Liver (tissue), 9 donors: ENCODE measurements around the gene IGSF22. TPM values are rescaled to one million over a fixed set of nuclear protein-coding genes. Genes with fewer than 3 reads are reported as not detected.

Source experiments
- DNase-seq: peaks from one replicate; pipeline ENCODE4 v3.0.0-alpha.2; 2017; ENCODE audit warnings: low spot score
- H3K27ac ChIP-seq, 2 donors: one replicate each; pipeline ENCODE4 v1.7.0; 2013; ENCODE audit warnings: inconsistent platforms in 2 of 2, low read length in 2 of 2, control low read depth in 1 of 2, low read depth in 1 of 2, mild to moderate bottlenecking in 1 of 2
- H3K27me3 ChIP-seq, 4 donors: one replicate each; pipeline versions ENCODE4 v1.6.1 to v1.7.0; 2013; ENCODE audit warnings: low read length in 3 of 4, inconsistent platforms in 1 of 4, mild to moderate bottlenecking in 1 of 4, moderate library complexity in 1 of 4; ENCODE audit not compliant: control insufficient read depth in 4 of 4, insufficient read depth in 4 of 4
- H3K36me3 ChIP-seq, 4 donors: one replicate each; pipeline versions ENCODE4 v1.6.1 to v1.7.0; 2013; ENCODE audit warnings: low read length in 3 of 4, mild to moderate bottlenecking in 3 of 4, low read depth in 1 of 4, moderate library complexity in 1 of 4; ENCODE audit not compliant: control insufficient read depth in 4 of 4, insufficient read depth in 3 of 4
- H3K4me1 ChIP-seq, 4 donors: one replicate each; pipeline versions ENCODE4 v1.6.1 to v1.7.0; 2013; ENCODE audit warnings: low read length in 3 of 4, mild to moderate bottlenecking in 3 of 4, moderate library complexity in 1 of 4; ENCODE audit not compliant: control insufficient read depth in 4 of 4, insufficient read depth in 4 of 4
- H3K4me3 ChIP-seq, 3 donors: one replicate each; pipeline versions ENCODE4 v1.6.1 to v1.7.0; 2013; ENCODE audit warnings: low read length in 3 of 3, control low read depth in 1 of 3, low read depth in 1 of 3, mild to moderate bottlenecking in 1 of 3
- H3K9ac ChIP-seq, 2 donors: one replicate each; pipeline ENCODE4 v1.7.0; 2013; ENCODE audit warnings: low read length in 2 of 2, mild to moderate bottlenecking in 2 of 2, moderate library complexity in 2 of 2, control low read depth in 1 of 2, low read depth in 1 of 2
- H3K9me3 ChIP-seq, 4 donors: one replicate each; pipeline versions ENCODE4 v1.6.1 to v1.7.0; 2013; ENCODE audit warnings: low read length in 3 of 4; ENCODE audit not compliant: control insufficient read depth in 4 of 4
- ATF3 ChIP-seq: IDR thresholded peaks from 2 replicates; pipeline ENCODE4 v1.6.1; 2016; ENCODE audit warnings: antibody characterized with exemption
- EGR1 ChIP-seq, 2 donors: IDR thresholded peaks; 2 replicates each; pipeline ENCODE4 v1.6.1; 2016 to 2018; ENCODE audit warnings: antibody characterized with exemption in 2 of 2, low read depth in 2 of 2
- FOXA1 ChIP-seq: IDR thresholded peaks from 2 replicates; pipeline ENCODE4 v1.6.1; 2016; ENCODE audit warnings: antibody characterized with exemption
- FOXA2 ChIP-seq: IDR thresholded peaks from 2 replicates; pipeline ENCODE4 v1.6.1; 2016; ENCODE audit warnings: antibody characterized with exemption
- GABPA ChIP-seq, 2 donors: IDR thresholded peaks in 1 of 2; conservative IDR thresholded peaks in 1 of 2; 2 replicates each; pipeline ENCODE4 v1.6.1; 2016; ENCODE audit warnings: antibody characterized with exemption in 2 of 2, mild to moderate bottlenecking in 1 of 2, moderate library complexity in 1 of 2
- HNF4G ChIP-seq: IDR thresholded peaks from 2 replicates; pipeline ENCODE4 v1.6.1; 2016; ENCODE audit warnings: antibody characterized with exemption
- JUND ChIP-seq, 2 donors: IDR thresholded peaks; 2 replicates each; pipeline ENCODE4 v1.6.1; 2016; ENCODE audit warnings: antibody characterized with exemption in 2 of 2
- MAX ChIP-seq: IDR thresholded peaks from 2 replicates; pipeline ENCODE4 v1.6.1; 2016; ENCODE audit warnings: antibody characterized with exemption
- NR2F2 ChIP-seq: IDR thresholded peaks from 2 replicates; pipeline ENCODE4 v1.6.1; 2016; ENCODE audit warnings: antibody characterized with exemption
- REST ChIP-seq: IDR thresholded peaks from 2 replicates; pipeline ENCODE4 v1.6.1; 2016; ENCODE audit warnings: antibody characterized with exemption, mild to moderate bottlenecking
- SP1 ChIP-seq: IDR thresholded peaks from 2 replicates; pipeline ENCODE4 v1.6.1; 2018; ENCODE audit warnings: antibody characterized with exemption, mild to moderate bottlenecking
- YY1 ChIP-seq: IDR thresholded peaks from 2 replicates; pipeline ENCODE4 v1.6.1; 2016; ENCODE audit warnings: antibody characterized with exemption, mild to moderate bottlenecking
- ZBTB33 ChIP-seq: IDR thresholded peaks from 2 replicates; pipeline ENCODE4 v1.6.1; 2016; ENCODE audit warnings: antibody characterized with exemption
- WGBS: extraction: QIAGEN DNeasy Blood & Tissue Kit; methylation state at CpG from one replicate; pipeline ENCODE4 v1.1.7; 2013; 5-methylcytosine and 5-hydroxymethylcytosine counted together
- polyA plus RNA-seq, 2 donors: library from polyadenylated mRNA; stranded (reverse) in 1 of 2; unstranded in 1 of 2; fragments of 200-250 nt in 1 of 2; fragments of >200 nt in 1 of 2; fragmentation: Nextera tagmentation in 1 of 2; extraction: Ambion mirVana in 1 of 2; gene quantifications; one replicate each; pipeline versions ENCODE4 v1.2.1 to v1.2.3, GENCODE V29; 2013 to 2015
- total RNA-seq, 2 donors: library from RNA; depleted of rRNA; stranded (reverse); fragments of >200 nt; gene quantifications; one replicate each; pipeline ENCODE4 v1.2.3, GENCODE V29; 2014
- TF ChIP-seq, protein P1 (sequence below): fragments of 150-350 bp; IDR thresholded peaks from 2 replicates; pipeline ENCODE4 v1.5.1; 2017; ENCODE audit warnings: improper control_type of control experiment, low read depth, low read length; ENCODE audit not compliant: missing input control
- donor health status: healthy.
- donor health status: healthy.
- donor health status: healthy.
- donor health status: healthy.
- donor health status: healthy.

The IGSF22 gene
- total and polyA plus RNA-seq, 4 donors: 0.12 to 0.26 TPM; not detected in 2

DNA sequence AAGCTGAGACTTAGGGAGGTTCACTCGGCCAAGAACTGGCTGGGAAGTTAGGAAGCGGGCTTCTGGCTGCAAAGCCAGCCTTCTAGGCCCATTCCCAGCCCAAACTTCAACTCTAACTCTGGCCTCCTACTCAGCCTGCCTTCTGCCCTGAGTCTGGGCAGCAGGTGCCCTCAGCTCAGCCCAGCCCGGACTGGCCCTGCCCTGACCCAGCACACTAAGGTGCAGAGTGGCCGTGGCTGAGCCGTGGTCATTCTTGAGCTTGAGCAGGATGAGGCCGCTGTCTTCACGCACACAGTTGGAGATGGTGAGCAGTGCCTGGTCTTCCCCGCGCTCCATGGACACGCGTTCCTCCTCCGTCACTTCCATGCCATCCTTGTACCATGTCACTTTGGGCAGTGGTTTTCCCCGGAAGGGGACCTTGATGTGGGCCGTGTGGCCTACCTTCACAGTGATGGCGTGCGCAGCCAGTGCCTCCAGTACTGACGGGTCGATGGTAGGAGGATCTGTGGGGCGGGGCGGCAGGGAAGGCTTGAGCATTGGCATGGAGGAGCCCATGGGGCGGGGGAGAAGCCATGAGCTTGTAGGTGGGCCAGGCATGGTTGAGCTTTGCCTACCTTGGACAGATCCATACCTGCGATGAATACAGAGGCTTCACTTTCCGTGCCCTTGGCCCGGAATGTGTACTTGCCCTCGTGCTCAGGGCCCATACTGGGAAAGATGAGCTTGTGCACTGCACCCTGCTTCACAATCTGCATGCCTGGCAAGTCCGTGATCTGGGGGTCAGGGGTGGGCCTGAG is 12.1 kb downstream of the IGSF22 start:
- no peak overlapping the region for H3K9ac ChIP-seq
- DNase-seq: no peak
- WGBS: 91% methylated on average over 26 of the region's 26 CpGs
- no peak overlapping the region for H3K4me3 ChIP-seq
- no peaks in the 10 kb centered on the region for H3K36me3 ChIP-seq
- TF ChIP-seq, protein P1, sequence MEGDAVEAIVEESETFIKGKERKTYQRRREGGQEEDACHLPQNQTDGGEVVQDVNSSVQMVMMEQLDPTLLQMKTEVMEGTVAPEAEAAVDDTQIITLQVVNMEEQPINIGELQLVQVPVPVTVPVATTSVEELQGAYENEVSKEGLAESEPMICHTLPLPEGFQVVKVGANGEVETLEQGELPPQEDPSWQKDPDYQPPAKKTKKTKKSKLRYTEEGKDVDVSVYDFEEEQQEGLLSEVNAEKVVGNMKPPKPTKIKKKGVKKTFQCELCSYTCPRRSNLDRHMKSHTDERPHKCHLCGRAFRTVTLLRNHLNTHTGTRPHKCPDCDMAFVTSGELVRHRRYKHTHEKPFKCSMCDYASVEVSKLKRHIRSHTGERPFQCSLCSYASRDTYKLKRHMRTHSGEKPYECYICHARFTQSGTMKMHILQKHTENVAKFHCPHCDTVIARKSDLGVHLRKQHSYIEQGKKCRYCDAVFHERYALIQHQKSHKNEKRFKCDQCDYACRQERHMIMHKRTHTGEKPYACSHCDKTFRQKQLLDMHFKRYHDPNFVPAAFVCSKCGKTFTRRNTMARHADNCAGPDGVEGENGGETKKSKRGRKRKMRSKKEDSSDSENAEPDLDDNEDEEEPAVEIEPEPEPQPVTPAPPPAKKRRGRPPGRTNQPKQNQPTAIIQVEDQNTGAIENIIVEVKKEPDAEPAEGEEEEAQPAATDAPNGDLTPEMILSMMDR: no peak
- TF ChIP-seq MAX (no peak), EGR1 (IDR thresholded peaks at IDR 0.05; ENCODE audit: low read depth in 2 of 2) (no peak), YY1 (no peak), NR2F2 (no peak), HNF4G (no peak), REST (no peak)
- no peaks in the 10 kb centered on the region for H3K4me1 ChIP-seq
- no peaks in the 10 kb centered on the region for H3K27me3 ChIP-seq
- H3K9me3 ChIP-seq: no peaks in the 10 kb centered on the region
- no peak overlapping the region for H3K27ac ChIP-seq

DNA sequence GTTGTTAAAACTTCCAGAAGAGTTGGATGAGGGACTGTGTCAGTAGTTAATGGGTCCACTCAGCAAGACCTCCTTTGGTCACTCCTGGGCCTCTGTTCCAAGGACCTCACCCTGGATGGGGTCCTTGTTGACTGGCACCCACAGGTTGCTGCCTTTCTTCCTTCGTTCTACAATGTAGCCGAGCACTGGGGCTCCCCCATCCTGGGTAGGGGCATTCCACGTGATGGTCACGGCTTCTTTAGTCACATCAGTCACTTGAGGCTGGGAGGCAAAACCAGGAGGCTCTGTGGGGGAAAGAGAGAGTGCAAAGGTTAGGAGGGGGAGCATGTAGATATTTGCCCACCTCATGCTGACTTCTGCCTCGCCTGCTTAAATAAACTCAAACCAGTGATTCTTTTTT is 15.4 kb downstream of the IGSF22 start:
- TF ChIP-seq FOXA2: no peak
- no peak for TF ChIP-seq JUND (IDR thresholded peaks at IDR 0.05)
- no peak for TF ChIP-seq YY1
- no peak for TF ChIP-seq ZBTB33
- no peak for TF ChIP-seq FOXA1
- no peak for TF ChIP-seq SP1
- no peak for TF ChIP-seq ATF3
- TF ChIP-seq, protein P1: no peak
- TF ChIP-seq MAX: no peak
- TF ChIP-seq GABPA (IDR thresholded peaks at IDR 0.05 in 1 of 2, conservative IDR thresholded peaks at IDR 0.05 in 1 of 2): no peak
- no peak for DNase-seq
- Histone ChIP-seq H3K27me3 (no peaks in the 10 kb centered on the region), H3K36me3 (no peaks in the 10 kb centered on the region), H3K4me3 (no peak overlapping the region), H3K9me3 (no peaks in the 10 kb centered on the region), H3K27ac (no peak overlapping the region), H3K4me1 (peaks cover 0 to 11% (median 5%) of the 10 kb centered on the region in 4 donors), H3K9ac (no peak overlapping the region)
- 83% methylated on average over 5 of the region's 5 CpGs for WGBS
